DMS153 treated with DMSO at 0.1 percent for 48 hours (cell line): ENCODE data around the gene C10orf71.

Experiments used
- DNase-seq: peaks from one replicate; lab custom pipeline; 2025; ENCODE audit not compliant: unreplicated experiment; lab: John Stamatoyannopoulos, UW

The C10orf71 gene, protein sequence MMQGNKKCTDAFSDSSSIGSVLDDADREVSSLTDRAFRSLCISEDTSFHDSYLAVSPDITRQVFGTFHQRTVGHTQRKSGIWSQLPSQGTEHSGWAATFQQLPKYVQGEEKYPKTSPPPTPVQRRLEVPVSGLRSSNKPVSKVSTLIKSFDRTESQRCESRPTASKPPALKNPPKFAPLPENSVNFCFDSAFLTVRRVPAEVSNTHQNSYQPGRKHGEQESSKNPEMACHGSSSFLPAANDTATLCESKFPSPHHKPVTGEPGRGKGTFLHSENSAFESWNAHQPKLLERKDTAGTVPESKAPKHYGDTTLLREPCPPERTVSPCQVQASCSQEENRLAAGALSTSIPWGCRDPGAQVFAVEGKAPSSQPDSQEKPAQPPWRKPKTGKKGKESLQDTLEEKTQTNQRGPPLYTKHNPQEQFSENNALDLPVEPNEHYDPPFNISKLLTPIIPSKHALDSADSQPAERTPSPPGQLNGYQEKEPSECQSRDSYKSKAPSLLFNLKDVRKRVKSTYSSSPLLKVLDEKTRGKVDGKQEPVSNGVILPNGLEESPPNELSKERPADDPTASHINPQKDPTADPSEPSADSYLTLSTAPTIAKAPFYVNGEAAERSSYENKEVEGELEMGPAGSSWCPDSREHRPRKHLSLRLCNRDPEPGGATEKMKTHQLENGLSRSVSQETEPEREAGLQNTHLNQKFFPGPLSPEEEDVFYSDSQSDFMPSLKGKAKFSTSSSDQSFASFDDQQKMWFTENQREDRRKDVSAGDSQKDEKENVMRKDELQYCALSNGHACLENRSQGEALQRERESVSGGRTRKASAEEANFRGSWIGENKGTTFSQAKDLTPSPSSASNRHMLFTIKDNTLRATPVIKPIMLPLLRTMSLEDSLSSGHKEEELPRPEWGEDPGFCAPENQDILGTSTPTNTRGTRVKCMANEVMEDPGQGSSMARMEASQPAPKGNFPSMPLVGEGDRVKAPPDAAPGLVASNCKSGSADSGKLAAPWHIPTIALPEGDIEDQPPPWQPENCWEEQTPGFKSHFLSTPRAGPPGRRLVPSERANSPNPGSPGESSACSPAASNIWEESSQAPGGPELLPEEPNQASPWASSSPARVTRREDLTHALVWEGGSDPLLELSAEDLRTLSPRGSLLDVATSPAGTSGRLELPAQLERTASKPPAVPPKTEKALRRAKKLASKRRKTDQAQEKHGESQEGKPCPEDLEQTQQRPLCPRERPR (N-terminal part only)

DNA sequence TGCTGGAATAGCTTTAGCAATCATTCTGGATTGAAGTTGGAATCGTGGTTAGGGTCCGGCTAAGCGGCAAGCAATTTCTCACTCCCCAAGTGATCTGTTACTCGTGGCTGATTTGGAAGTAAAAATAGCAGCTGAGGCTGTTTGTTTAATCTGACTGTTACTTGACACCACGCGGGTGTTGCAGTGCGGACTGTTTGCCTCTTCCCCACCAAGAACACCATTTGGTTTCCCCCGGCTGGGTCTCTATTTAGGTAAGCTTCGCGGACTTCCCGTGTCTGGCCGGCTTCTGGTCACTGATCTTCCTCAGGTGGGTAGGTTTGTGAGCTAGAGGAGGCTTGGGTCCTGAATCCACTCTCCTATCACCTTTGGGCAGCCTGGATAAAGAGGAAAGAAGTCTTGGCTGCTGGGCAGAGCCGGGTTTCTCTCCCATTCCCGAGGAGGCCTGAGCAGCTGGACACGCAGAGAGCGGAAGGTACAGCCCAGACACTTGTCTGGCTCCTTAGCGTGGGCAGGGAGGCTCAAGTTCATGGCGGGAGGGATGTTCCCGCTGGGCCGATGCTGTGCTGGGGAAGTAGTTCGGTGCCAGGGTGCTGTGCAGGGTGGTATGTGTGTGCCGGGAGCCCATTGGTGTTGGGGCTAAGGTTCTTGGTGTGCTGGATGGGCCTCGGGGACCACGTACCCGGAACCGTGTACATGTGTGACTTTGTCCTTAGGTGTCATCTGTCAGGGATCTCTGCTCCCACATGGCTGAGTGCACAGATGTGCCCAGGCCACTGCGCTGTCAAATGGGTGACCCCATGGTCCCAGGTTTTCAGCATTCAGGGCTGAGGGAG lies at the start of gene C10orf71:
Gene C10orf71, plus strand, starts transcription at position 188 of the 833 bp plus-strand sequence. CDS start 23,376 bp downstream, outside the sequence.
- no peak for DNase-seq

DNA sequence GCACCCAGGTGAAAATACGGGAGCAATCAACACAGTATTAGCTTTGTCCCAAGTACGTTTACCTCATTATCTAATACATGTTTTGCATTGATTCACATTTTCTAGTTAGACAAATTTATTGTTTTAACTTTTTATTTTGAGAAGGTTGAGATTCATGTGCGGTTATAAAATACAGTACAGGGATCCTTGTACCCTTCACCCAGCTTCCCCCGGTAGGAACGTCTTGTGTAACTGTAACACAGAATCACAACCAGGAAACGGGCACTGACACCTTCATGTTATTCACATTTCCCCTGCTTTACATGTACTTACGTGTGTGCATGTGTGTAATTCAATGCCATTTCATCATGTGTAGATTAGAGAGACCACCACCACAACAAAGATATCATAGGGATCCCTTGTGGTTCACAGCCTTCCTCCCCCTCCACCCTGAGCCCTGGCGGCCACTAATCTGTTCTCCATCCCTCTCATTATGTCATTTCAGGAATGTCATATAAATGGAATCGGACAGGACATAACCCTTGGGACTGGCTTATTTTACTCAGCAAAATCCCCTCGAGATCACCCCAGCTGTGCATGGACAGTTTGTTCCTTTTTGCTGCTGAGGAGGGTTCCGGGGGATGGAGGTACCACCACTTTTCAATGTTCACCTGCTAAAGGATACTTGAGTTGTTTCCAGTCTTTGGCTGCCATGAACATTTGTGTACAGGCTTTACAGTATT lies 46.5 kb upstream of the C10orf71 start:
- DNase-seq, result no peak

DNA sequence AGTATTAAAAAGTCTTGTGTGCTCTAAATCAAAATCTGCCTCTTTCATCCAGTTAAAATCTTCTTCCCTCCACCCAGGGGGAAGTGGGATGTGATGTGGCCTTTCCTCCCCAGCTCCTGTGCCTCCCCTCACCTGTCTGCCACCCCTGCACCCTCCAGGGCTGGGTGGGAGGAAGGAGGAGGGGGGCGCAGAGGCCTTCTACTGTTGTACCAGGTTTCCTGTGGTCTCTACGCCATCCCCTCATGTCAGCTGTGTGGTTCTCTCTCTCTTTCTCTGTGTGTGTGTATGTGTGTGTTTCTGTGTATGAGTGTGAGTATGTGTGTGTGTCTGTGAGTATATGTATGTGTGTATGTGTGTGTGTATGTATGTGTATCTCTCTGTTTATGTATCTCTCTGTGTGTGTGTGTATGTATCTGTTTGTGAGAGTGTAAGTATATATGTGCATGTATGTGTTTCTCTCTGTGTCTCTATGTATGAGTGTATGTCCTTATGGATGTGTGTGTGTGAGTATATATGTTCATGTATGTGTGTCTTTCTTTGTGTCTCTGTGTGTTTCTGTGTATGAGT lies 45.5 kb upstream of the C10orf71 start:
- DNase-seq, result no peak

DNA sequence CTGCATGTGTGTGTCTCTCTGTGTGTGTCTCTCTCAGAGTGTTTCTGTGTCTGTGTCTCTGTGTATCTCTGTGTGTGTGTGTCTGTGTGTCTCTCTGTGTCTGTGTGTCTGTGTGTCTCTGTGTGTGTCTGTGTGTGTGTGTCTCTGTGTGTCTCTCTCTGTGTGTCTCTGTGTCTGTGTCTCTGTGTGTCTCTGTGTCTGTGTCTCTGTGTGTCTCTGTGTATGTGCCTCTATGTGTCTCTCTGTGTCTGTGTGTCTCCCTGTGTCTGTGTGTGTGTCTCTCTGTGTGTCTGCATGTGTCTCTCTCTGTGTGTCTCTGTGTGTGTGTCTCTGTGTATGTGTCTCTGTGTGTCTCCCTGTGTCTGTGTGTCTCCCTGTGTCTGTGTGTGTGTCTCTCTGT lies 44.8 kb upstream of the C10orf71 start:
- no peak for DNase-seq

DNA sequence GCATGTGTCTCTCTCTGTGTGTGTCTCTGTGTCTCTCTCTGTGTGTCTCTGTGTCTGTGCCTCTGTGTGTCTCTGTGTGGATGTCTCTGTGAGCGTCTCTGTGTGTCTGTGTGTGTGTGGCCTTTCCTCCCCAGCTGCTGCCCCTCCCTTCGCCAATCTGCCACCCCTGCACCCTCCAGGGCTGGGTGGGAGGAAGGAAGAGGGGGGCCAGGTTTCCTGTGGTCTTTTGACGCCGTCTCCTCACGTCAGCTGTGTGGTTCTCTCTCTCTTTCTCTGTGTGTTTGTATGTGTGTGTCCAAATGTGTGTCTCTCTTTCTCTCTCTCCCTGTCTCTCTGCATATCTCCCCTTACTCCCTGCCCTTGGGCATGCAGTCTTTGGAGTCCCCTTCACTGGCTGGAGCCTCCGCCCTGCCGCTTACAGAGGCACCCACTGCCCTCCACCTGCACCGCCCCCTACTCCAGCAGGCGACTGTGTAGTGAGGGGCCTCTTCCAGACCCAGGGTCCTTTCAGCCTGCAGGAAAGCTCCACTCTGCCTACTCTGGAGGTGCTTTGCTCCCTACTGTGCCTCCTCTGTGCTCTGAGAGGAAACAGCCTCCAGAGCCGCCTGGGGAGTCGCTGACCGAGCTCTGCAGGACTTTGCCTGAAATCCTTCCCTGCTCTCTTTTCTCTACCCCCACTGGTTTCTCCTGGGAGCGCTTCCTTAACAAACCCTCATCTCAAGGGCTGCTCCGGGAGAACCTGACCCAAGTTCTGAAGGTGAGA lies 44.2 kb upstream of the C10orf71 start:
- no peak for DNase-seq

DNA sequence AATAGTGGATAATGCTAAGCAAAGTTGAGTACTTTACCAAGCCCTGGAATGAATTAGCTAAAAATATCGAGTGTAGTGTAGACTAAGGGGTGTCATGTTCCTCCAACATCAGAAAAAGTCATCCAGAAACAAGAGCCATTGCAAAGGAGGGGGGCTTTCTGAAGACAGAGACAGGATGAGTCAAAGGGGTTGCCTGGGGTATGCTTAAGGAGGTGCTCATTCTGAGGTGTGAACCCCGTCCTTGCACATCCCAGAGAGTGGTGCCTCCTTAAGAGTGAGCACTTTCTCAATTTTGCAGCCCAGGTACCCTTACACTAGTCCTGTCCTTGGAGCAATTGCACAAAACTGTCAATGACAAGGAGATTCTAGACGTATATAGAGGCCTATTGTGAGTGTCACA lies 43.1 kb upstream of the C10orf71 start:
- DNase-seq, result no peak

DNA sequence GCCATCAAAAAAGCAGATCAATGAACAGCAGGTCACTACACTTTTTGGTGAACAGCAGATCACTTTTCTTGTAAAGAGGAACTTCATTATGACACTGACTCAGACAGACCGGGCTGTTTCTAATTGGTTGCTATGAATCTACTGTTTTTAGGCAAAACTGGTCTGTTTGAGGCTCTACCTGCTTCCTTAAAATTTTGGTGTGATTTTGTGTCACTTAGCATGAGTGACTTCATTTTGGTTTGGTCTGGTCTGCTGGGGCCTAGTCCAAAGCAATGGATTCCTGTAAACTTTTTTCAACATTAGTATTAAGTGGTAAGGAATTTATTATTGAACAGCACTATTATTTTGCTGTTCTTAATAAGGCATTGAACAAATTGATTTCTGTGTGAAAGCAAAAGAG lies 41.8 kb upstream of the C10orf71 start:
- no peak for DNase-seq

DNA sequence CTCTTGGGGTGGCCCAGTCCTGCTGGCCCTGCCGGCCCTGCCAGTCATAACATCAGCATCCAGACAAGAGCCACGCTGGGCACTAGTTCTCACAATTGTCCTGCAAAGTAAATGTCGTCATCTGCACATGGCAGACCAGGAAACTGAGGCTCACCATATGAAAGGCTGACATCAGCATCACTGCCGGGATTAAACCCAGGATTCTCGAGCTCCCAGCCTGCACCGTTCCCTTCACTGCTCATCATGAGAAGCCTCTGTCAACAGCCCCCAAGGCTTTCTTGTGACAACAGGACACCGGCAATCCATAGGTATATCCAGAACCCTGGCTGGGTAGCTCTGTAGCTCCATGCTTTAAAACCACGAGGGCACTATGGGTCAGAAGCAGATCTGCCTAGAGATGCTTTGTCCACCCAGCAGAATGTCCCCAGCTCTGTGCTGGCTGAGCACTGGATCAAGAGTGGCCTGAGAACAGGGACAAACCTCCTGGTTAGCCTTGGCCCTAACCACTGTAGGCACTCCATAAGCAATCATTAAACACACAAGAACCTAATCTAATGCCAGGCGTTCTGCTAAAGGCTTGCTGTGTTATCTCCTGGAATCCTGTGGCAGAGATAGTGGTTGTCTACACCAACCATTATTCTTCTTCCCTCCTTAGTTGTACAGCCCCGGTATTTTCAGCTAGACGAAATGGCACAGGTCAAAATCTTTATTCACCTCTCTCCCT lies 41.2 kb upstream of the C10orf71 start:
- no peak for DNase-seq

DNA sequence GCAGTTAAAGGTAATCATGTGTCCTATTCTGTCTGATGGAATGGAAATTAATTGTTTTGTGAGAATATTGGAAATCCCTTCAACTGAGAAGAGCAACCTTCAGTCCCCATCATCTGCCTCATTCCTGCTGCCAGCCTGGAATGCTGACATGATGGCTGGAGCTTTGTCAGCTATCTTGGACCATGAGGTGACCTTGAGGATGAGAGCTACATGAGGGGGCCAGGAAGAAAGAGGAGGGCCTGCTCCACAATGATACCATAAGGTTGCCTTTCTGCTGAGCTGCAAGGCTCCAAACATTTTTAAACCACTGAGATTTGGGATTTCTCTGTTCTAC lies 40.7 kb upstream of the C10orf71 start:
- no peak for DNase-seq

DNA sequence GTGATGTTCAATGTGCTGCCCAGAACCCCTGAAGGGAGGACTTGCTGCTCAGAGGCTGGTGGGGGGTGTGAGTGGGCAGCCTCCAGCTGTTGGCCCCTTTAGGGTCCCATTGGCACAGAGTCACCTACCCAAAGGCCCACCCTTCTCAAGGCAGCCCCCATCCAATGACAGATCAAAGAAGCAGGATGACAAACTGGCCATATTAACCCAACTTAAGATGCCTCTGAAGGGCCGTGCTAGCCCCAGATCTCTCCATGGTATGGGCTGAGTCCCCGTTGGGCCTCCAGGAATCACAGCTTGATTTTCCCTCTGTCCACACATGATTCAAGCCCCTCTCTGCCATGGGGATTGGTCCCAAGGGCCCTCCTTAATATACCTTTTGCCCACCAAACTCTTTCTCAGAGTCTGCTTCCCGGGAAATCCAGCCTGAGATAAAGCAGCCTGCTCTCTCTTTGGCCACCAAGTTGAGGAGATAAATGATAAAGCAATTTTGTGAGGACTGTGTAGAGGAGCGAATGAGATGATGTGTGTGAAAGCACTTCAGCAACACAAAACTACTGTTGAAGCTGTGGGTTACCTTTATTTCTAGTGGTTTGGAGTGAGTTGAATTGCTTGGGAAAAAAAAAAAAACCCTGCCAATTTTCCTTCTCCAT lies 38.2 kb upstream of the C10orf71 start:
- no peak for DNase-seq

DNA sequence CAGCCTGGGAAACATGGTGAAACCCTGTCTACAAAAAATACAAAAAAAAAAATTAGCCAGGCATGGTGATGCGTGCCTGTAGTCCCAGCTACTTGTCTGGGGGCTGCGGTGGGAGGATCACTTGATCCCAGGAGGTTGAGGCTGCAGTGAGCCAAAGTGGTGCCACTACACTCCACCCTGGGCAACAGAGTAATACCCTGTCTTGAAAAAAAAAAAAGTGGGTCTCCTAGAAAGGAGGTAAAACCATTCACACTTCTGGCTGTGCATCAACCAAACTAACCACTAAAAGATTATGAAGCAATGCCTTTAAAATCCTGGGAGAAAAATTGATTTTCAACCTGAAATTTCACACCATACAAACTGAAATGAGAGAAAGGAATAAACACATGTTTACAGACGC lies 35.4 kb upstream of the C10orf71 start:
- DNase-seq, result no peak

DNA sequence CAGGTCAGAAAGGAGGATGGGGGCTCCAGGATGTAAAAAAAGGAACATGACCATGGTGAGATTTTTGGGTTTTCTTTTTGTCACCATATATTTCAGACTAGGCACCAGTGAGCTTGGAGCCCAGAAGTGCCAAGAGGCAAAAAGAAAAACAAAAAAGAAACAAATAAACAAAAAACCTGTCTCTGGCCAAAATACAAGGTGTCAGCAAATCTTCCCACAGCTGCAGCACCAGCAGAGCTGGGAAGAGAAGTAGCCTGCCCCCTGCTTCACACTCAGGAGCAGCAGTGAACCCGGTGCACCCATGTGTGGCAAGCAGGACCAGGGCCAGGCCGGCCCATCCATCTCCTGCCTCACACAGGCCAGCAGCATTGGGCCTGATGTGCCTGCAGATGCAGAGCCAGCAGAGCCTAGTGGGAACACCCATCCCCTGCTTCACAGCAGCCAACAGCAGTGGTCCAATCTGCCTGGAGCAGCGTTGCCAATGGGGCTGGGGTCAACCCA lies 34.7 kb upstream of the C10orf71 start:
- DNase-seq, result no peak

DNA sequence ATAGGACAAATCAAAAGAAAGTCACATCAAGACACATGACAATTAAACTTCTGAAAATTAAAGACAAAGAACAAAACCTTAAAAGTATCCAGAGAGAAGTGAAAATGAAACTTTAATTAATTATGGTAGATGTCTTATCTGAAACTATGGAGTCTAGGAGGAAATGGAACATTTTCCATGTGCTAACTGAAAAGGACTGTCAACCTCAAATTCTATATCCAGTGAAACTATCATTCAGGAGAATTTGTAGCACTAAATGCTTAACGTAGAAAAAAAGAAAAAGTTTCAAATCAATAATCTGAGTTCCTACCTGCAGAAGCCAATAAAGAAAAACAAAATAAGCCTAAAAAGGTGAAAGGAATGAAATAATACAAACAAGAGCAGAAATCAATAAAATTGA lies 33.1 kb upstream of the C10orf71 start:
- DNase-seq, result no peak

DNA sequence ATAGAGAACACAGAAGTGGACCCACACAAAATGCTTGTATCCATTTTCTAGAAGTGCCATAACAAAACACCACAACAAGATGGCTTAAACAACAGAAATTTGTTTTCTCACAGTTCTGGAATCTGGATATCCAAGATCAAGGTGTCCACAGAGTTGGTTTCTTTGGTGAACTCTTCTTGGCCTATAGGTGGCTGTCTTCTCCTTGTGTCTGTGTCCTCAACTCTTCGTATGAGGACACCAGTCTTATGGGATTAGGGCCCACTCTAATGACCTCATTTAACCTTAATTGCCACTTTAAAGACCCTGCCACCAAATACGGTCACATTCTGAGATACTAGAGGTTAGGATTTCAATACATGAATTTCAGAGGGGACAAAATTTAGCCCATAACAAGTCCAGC lies 30.8 kb upstream of the C10orf71 start:
- no peak for DNase-seq

DNA sequence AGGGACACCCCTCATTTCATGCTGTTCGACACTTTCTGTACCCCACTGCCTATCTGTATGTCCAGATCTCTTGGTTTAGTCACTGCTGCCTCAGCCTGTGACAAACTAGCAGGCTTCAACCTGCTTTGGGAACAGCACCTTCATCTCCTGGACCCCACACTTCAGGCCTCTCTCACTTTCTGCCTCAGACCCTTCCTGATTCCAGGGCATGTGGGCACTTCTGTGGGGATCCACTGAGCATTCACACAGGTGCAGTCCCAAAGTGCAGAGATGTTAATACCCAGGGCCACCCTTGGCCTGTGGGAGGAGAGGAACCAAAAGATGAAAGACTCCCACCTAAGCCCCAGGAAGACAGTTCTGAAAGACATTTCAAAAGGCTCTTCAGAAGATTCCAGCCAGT lies 29.4 kb upstream of the C10orf71 start:
- DNase-seq, result no peak

DNA sequence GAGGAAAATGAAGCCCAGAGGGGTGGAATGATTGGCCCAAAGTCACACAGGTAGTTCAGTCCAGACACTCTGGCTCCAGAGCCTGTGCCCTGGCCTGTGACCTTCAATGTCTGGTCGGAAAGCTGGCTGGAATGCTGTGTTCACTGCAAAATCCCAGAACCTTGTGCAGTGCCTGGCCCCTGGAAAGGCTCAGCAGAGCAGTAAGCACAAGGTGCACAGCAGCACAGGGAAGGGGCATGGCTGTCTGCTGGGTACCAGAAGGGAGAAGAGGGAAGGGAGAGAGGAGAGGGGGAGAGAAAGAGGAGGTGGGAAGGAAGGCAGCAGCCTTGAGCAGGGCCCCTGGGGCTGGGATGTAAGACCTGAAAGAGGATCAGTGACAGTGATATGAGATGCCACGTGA lies 28.4 kb upstream of the C10orf71 start:
- DNase-seq, result no peak

DNA sequence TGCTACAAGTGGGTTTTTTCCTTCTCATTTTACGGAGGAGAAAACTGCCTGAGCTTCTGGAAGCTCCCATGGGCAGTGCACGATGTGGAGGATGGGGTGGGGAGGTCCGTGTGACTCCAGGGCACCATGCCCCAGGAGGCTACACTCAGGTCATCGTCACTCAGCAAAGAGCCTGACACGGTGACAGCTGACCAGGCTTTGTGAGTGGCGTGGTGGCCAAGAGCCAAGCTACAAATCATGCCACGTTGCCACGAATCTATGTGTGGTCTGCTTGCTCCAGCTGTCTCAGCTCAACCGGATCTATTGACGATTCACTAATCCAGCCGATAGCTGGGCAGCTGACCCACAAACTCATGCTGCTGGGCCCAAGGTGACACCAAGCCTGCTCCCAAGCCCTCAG lies 27.6 kb upstream of the C10orf71 start:
- DNase-seq, result no peak
